GM21390 (cell line): Measurements from ENCODE around the gene SERPINA10.

Source experiments
- ATAC-seq: cut with Tn5 transposase; IDR thresholded peaks from one replicate; pipeline ENCODE4 v1.9.1; 2021; ENCODE audit not compliant: unreplicated experiment

Gene SERPINA10

GRCh38 chr14:94292872-94293577 is at the start of gene SERPINA10:
SERPINA10 (minus strand) TSS chr14:94293268; CDS start chr14:94290593, 2,675 bp downstream.
- no peak for ATAC-seq

GRCh38 chr14:94342334-94342934 is 49.4 kb upstream of the SERPINA10 start:
- ATAC-seq = no peak

DNA sequence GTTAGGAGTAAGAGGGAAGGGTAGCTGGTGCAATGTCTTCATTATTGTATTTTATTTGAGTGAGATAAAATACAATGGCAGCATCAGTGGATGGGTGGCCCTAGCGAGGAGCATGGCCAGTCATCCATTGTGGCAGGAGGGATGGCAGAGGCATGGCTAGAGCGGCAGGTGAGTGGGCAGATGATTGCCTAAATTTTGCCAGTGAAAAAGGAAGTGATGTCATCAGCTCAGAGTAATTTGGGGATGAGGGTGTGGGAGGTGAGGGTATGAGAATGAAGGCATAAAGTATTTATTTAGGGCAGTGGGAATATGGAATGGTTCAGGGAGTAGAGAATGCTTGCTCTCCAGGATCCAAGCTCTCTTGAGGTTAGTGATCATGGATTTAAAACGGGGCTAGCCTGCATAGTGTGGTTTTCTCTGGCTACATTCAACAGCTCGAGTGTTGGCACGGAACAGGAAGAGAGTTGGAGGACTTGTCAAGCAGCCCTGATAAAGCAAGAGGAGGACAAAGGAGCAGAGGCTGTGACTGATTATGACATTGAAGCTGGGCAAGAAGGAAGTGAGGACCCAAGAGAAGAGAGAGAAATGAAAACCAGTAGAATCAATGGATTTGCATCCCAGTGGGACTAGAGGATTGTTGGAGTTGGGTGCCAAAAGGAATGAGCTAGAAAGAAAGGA is 48.7 kb upstream of the SERPINA10 start:
- no peak for ATAC-seq

- ATAC-seq = no peak
Observed at GRCh38 chr14:94340533-94340932, 47.5 kb upstream of the SERPINA10 start.

DNA sequence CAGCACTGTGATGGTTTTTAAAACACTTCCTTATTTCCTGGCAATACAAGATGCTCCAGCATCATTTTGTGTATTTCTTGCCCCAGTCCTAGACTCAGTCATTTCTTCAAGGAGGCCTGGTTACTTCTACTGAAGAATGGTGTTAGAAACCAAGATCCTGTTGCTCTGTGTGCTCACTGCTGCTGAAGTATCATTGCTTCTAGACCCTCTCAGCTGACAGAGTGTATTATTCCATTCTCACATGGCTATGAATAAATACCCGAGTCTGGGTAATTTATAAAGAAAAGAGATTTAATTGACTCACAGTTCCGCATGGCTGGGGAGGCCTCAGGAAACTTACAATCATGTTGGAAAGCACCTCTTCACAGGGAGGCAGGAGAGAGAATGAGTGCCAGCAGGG is 45.0 kb upstream of the SERPINA10 start:
- no peak for ATAC-seq

- no peak for ATAC-seq
Observed at GRCh38 chr14:94337274-94337673, 44.2 kb upstream of the SERPINA10 start.

GRCh38 chr14:94334872-94335271 is 41.8 kb upstream of the SERPINA10 start:
- no peak for ATAC-seq

- ATAC-seq = no peak
Observed at GRCh38 chr14:94332587-94332986, 39.5 kb upstream of the SERPINA10 start.

GRCh38 chr14:94332063-94332583 is 39.1 kb upstream of the SERPINA10 start:
- ATAC-seq = no peak

DNA sequence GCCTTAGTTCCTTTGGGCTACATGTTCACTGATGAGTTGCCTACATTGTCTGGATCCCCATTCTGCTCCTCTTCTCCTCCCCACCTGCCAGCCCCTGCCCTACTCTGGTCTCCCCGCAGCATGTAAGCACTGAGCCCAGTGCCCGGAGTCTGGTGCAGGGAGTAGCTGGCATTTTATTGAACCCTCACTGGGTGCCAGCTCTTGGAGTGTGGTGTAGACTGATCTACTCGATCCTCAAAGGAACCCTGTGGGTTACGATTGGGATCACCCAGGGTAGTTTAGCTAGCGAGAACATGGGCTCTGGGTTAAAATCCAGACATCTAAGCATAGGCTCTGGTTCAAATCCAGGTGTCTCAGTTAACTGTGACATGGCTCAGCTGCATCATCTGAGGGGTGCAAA is 38.4 kb upstream of the SERPINA10 start:
- no peak for ATAC-seq

DNA sequence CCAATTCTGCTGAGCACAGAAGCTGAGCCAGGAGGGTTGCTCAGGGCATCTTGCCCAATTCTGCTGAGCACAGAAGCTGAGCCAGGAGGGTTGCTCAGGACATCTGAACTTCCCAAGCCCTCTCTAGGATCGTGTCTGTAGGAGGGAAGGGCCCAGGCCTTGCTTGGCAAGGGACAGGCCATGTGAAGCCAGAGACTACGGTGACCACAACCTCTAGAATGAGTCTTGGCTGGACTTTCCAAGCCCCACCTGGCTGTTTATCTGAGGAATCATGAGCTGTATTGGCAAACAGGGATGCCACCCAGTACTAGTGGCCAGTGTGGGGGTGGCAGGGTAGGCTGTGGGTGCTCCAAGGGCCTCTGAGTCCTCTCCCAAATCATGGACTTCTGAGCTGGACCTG is 37.8 kb upstream of the SERPINA10 start:
- no peak for ATAC-seq

GRCh38 chr14:94330432-94330831 is 37.4 kb upstream of the SERPINA10 start:
- ATAC-seq = no peak

GRCh38 chr14:94329857-94330256 is 36.8 kb upstream of the SERPINA10 start:
- ATAC-seq = no peak

GRCh38 chr14:94328196-94328595 is 35.1 kb upstream of the SERPINA10 start:
- no peak for ATAC-seq

DNA sequence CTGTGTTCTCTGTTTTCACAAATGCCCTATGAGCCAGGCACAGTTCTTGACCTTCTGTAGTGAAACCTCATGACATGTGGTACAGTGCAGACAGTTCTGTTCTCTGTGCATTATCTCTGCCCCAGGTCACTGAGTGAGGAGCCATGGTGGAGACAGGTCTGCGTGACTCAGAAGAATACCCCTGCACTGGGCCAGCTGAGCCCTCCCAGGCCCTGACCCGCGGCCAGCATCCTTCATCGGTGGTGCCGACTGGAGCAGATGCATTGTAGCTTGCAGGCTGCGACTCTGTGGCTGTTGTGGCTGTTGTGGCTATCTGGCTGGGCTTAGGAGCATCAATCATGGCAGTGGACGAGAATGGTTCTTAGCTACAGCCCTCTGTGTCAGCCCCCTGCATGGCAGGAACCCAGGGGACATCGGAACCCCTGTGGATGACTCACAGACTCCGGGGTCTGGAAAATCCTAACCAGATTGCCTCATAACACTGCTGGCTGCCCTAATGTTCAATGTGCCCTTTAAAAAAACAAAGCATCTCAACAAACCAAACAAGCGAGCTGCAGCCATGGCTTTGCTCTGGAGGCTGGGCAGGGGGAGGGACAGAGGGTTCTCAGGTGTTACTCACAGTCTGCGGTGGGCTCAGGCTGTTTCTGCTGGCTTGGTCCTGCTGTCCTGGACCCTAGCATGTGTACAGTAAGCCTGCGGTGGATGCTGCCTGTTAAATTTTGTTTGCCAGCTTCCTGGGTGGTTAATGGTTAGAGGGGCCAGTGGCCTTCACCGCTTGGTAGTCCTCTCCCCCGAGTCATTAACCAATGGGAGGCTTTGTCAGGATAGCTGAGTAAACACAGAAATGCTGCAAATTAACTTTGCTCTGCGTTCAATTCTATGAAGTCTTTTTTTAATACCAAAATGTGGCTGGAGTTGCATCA is 29.8 kb upstream of the SERPINA10 start, which contains the start of gene SERPINA6:
Gene SERPINA6, minus strand, starts transcription at position 689 of the 923 bp plus-strand sequence. CDS start 8,688 bp downstream, outside the sequence.
- ATAC-seq = no peak

DNA sequence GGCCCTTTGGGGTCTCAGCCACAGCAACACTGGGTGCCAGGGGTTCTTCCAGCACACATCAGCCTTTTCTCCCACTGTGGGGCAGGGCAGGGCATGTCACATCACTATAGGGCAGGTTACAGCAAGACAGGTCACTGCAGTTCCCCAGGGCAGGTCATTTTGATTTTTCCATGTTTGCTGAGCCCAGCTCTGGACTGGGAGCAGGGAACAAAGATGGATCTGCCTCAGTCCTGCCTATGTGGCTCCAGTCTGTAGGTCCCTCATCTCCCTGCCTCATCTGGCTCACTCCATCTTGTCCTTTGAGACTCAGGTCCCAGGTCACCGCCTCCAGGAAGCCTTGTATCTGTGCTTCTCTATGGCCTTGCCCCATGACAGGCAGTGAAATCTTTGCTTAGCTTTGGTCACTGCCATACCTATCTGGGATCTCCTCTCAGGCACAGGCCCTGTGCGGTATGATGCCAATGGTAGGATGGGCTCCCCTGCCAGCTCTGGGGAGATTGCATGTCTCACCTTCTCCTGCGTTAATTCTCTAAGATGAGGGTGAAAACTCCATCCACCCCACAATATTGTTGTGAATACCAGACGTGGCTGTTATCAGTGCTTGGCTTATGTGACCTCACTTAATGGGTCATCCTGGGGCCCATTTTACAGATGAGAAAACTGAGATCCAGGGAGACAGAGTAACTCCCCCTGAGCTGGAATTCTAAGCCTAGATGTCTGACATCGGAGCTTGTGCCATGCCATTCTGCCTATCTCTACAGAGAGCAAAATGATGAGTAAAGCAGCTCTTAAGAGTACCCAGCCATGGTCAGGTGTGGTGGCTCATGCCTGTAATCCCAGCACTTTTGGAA is 28.6 kb upstream of the SERPINA10 start:
- ATAC-seq = no peak

DNA sequence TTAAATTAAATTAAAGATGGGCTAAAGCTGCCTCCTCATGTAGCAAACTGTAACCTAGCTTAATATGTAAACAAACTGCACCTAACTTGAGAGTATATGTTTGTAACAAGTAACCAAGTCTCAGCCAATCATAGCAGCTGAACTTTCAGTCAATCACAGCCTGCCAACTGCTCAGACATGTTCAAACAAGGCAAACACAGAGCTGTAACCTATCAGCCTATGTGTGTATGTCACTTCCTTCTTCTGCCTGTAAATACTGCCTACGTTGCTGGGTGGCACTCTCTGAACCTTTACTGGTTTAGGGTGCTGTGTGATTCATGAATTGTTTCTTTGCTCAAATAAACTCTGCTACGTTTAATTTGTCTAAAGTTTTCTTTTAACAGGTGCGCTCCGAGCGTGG is 27.2 kb upstream of the SERPINA10 start:
- ATAC-seq = no peak

- no peak for ATAC-seq
Observed at GRCh38 chr14:94317259-94317658, 24.2 kb upstream of the SERPINA10 start.

DNA sequence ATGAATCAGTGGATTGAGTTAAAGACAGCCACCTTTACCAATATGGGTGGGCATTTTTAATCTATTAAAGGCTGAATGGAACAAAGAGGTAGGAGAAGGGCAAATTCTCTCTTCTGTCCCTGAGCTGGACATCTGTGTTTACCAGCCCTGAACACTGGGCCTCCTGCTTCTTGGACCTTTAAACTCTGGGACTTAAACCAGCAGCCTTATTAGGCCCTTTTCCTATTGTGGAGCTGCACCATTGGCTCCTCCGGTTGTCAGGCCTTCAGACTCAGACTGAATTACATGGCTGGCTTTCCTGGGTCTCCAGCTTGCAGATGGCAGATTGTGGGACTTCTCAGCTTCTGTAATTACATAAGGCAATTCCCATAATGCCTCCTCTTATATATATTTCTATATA is 23.6 kb upstream of the SERPINA10 start:
- no peak for ATAC-seq

DNA sequence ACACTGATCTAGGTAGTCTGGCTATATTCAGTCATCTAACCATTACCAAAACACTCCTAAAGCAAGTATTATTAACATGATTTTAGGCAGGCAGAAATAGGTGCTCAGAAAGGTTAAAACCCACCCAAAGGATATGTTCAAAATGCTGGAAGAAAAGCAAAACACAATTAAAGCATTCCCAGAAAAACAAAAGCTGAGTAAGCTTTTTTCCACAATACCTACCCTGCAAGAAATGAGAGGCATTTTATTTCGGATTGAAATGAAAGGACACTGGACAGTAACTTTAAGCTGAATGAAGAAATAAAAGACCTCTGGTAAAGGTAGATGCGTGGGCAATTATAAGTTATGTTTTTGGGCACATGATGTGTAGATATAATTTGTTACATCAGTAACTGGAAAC is 21.8 kb upstream of the SERPINA10 start:
- no peak for ATAC-seq
